ENCODE data around the gene MINAR1. TPM values are rescaled to one million over a fixed set of nuclear protein-coding genes. Genes with fewer than 3 reads are reported as not detected.

Gene MINAR1
- 1 to 10 TPM in 1 of 4 donors, under 1 TPM in 3; 0.16 to 2.2 (median 0.34) TPM for total RNA-seq

- WGBS, 2 donors (ENCODE audit: low coverage in 1 of 2), result 0% methylated on average over 4 of the region's 84 CpGs; no CpG with 5 or more reads in 1 of the 2 donors
- peak; percentile 39 for ATAC-seq
- H3K36me3 ChIP-seq, result no peaks in the 10 kb centered on the region
- TF ChIP-seq CTCF (IDR thresholded peaks at IDR 0.05) (peak in 1 of 4 experiments; percentile 30), POLR2A (IDR thresholded peaks at IDR 0.05) (no peak)
- peaks cover 83% of the 10 kb centered on the region for H3K27me3 ChIP-seq
- H3K4me1 ChIP-seq, result peaks cover 0 to 24% (median 14%) of the 10 kb centered on the region in 3 donors
- H3K9me3 ChIP-seq, result no peaks in the 10 kb centered on the region
- H3K27ac ChIP-seq, result no peak within 1 kb of the TSS
- H3K4me3 ChIP-seq, result peak within 1 kb of the TSS in 1 of 2 donors; percentile 51
Observed at GRCh38 chr15:79431636-79432344, at the start of gene MINAR1. Gene MINAR1, plus strand, starts transcription at chr15:79432336. Its CDS starts 23,812 bp downstream, at chr15:79456148.

GRCh38 chr15:79394231-79394630, 37.9 kb upstream of the MINAR1 start:
- no peak for ATAC-seq
- peaks cover 0 to 5% (median 0%) of the 10 kb centered on the region in 3 donors for H3K9me3 ChIP-seq
- no peak overlapping the region for H3K4me3 ChIP-seq
- H3K4me1 ChIP-seq, result peaks cover 0 to 13% (median 5%) of the 10 kb centered on the region in 3 donors
- no peaks in the 10 kb centered on the region for H3K36me3 ChIP-seq
- TF ChIP-seq POLR2A (IDR thresholded peaks at IDR 0.05), result no peak
- TF ChIP-seq POLR2AphosphoS5 (IDR thresholded peaks at IDR 0.05), result no peak
- no peak for TF ChIP-seq CTCF (IDR thresholded peaks at IDR 0.05)
- H3K27me3 ChIP-seq, result no peaks in the 10 kb centered on the region
- WGBS, 2 donors (ENCODE audit: low coverage in 1 of 2), result 17 to 29% methylated on average over 4 of the region's 4 CpGs
- H3K27ac ChIP-seq, result no peak overlapping the region

GRCh38 chr15:79396850-79397249, 35.3 kb upstream of the MINAR1 start:
- Histone ChIP-seq H3K4me3 (no peak overlapping the region), H3K4me1 (peaks cover 0 to 13% (median 5%) of the 10 kb centered on the region in 3 donors), H3K36me3 (no peaks in the 10 kb centered on the region), H3K27ac (no peak overlapping the region), H3K27me3 (no peaks in the 10 kb centered on the region), H3K9me3 (peaks cover 0 to 5% (median 0%) of the 10 kb centered on the region in 3 donors)
- TF ChIP-seq POLR2AphosphoS5 (IDR thresholded peaks at IDR 0.05) (no peak), CTCF (IDR thresholded peaks at IDR 0.05) (no peak), EP300 (IDR thresholded peaks at IDR 0.05) (no peak), POLR2A (IDR thresholded peaks at IDR 0.05) (no peak)
- WGBS, 2 donors (ENCODE audit: low coverage in 1 of 2), result 38 to 48% methylated on average over 6 of the region's 6 CpGs
- ATAC-seq, result no peak

- peaks cover 0 to 13% (median 5%) of the 10 kb centered on the region in 3 donors for H3K4me1 ChIP-seq
- H3K27me3 ChIP-seq, result no peaks in the 10 kb centered on the region
- 64 to 82% methylated on average over 3 of the region's 3 CpGs for WGBS, 2 donors (ENCODE audit: low coverage in 1 of 2)
- H3K27ac ChIP-seq, result no peak overlapping the region
- no peak overlapping the region for H3K4me3 ChIP-seq
- no peaks in the 10 kb centered on the region for H3K36me3 ChIP-seq
- ATAC-seq, result no peak
- TF ChIP-seq CTCF (IDR thresholded peaks at IDR 0.05), result no peak
- TF ChIP-seq POLR2A (IDR thresholded peaks at IDR 0.05), result no peak
- H3K9me3 ChIP-seq, result peaks cover 0 to 5% (median 0%) of the 10 kb centered on the region in 3 donors
Observed at GRCh38 chr15:79397269-79397910, 34.7 kb upstream of the MINAR1 start.

- peaks cover 0 to 5% (median under 1%) of the 10 kb centered on the region in 3 donors for H3K4me1 ChIP-seq
- no peak for ATAC-seq
- WGBS, 2 donors (ENCODE audit: low coverage in 1 of 2), result 37 to 75% methylated on average over 4 of the region's 4 CpGs
Observed at GRCh38 chr15:79399606-79400005, 32.5 kb upstream of the MINAR1 start.

More at GRCh38 chr15:79399606-79400005, 32.5 kb upstream of the MINAR1 start:
- Histone ChIP-seq H3K27ac (no peak overlapping the region), H3K36me3 (no peaks in the 10 kb centered on the region), H3K27me3 (no peaks in the 10 kb centered on the region), H3K9me3 (no peaks in the 10 kb centered on the region), H3K4me3 (no peak overlapping the region)
- TF ChIP-seq EP300 (IDR thresholded peaks at IDR 0.05) (no peak), CTCF (IDR thresholded peaks at IDR 0.05) (no peak), POLR2AphosphoS5 (IDR thresholded peaks at IDR 0.05) (no peak), POLR2A (IDR thresholded peaks at IDR 0.05) (no peak)

All from gastroesophageal sphincter (tissue), 4 donors.